ENCODE data around the gene EEPD1. TPM values are rescaled to one million over a fixed set of nuclear protein-coding genes. Genes with fewer than 3 reads are reported as not detected.

The EEPD1 gene
- total RNA-seq, 1 donor from 2014 or later: 5.1 TPM

- DNase-seq: no peak
These were observed 130.1 kb downstream of the EEPD1 start for GRCh38 chr7:36283181-36283580.

- DNase-seq: no peak
These were observed 130.7 kb downstream of the EEPD1 start for GRCh38 chr7:36283711-36284130.

- no peak for DNase-seq
These were observed 131.5 kb downstream of the EEPD1 start for GRCh38 chr7:36284456-36285090.

DNA sequence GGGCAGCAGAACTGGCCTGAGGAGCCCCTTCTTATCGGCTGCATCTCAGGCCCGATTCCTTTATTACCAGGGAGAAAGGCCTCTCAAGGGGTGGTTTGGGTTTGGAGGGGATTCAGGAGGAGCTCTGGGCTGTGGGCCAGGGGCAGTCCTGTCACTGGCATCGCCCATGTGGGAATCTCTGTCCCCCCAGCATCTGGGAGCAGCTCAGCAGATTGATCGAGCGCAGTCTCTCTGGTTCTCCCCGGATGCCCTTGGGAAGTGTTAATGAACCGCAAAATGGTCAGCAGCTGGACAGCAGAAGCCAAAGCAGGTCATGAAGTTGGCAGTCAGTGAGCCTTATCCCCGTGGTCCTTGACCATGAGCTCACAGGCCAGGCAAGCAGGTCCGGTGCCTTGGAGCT lies 132.2 kb downstream of the EEPD1 start:
- no peak for DNase-seq

- DNase-seq: no peak
These were observed 133.2 kb downstream of the EEPD1 start for GRCh38 chr7:36286226-36286625.

DNA sequence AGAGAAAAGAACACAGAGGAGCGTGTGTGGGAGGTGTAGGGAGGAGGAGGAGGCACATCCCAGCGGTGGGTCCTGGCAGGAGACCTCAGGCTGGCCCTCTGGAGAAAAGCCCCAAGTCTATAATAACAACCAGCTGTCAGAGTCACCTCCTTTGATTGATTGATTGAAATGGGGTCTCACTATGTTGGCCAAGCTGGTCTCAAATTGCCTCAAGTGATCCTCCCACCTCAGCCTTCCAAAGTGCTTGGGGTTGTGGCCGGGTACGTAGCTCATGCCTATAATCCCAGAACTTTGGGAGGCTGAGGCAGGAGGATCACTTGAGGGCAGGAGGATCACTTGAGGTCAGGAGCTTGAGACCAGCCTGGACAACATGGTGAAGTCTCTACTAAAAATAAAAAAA lies 133.6 kb downstream of the EEPD1 start:
- DNase-seq: no peak

DNA sequence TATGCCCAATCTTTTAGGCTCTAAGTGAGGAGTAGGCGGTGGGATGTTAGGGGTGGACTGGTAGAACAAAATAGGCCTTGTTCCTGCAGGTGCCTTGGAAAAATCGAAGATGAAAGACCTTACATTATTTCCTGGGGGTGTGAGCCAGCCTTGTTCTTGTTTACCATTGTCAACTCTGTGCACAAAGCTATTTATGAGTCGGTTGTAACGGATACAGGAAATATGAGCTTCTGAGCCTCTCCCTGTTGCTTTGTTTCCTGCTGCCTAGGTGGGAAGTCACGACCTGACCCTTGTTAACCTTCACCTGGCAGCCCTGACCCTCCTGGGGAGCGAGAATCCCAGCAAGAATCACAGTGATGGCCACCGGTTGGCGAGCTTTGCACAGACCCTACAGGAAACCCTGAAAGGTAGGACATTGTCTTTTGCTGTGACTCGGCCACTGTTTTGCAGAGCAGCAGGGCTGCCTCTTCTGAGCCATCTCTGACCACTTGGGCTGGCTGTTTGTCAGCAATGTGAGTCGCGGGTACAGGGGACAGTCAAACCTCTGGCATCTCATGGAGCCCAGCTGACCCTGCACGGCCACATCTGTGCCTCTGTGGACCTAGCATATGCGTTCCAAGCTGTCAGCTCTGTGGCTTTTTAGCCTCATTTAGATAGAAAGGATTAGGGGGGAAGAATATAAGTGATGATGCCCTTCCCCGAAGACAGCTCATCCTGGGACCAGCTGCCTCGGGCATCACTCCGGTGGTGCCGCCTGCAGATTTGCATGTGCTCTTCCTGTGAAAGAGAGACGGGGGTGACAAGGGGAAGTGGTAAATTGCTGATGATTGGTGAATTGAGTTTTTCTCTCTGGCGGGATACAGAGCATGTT lies 134.6 kb downstream of the EEPD1 start:
- DNase-seq: peak; percentile 42

DNA sequence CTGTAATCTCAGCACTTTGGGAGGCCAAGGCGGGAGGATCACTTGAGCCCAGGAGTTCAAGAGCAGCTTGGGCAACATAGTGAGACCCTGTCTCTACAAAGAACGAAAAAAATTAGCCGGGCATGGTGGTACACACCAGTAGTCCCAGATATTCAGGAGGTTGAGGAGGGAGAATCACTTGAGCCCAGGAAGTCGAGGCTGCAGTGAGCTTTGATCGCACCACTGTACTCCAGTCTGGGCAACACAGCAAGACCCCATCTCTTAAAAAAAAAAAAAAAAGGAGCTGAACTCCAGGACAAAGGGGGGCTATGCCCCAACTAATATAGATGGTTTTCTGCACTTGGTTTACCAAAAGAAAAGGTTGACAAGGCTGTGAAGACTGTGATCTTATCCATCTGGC lies 135.4 kb downstream of the EEPD1 start:
- no peak for DNase-seq

GRCh38 chr7:36289833-36290661 lies 137.0 kb downstream of the EEPD1 start:
- DNase-seq: no peak

DNA sequence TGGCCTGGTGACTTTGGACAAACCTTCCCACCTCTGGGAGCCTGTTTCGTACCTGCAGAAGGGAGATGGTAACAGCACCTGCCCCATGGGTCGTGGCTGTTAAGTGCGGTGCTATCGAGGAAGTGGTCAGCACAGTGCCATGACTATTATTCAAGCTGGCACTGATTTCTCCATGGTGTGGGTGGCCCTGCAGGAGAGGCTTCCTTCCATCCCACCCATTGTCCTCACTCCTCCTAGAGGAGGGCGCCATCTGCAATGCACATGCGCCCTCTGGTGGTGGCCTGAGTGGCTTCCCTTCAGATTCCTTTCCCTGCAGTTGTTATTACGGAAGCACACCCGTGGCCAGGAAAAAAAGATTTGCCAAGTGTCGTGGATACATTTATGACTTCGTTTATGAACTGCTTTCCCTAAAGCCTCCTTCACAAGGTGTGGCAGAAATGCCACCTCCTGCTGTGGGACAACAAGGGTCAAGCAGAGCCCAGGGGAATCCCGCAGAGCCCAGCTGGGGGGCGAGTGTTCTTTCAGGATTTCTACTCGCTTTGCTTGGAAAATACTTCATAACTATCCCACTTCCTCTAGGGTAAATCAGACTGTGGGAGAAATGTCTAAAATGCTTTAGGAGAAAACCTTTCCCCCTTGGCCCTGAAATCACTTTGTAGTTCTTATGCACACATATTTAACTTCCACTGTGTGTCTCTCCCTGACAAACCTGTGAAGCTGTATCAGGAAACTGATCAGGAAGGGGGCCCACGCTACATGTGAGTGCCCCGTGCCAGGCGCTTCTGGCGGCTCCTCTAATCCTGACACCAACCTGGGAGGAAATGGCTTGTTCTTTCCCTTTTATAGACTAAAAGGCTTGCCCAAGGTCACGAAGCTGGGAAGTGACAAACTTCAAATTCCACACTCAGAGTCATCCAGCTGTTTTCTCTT lies 138.6 kb downstream of the EEPD1 start:
- DNase-seq: peak; percentile 94

- DNase-seq: no peak
These were observed 142.0 kb downstream of the EEPD1 start for GRCh38 chr7:36295090-36295489.

- no peak for DNase-seq
These were observed 143.2 kb downstream of the EEPD1 start for GRCh38 chr7:36296284-36296683.

GRCh38 chr7:36297364-36298009 lies 144.4 kb downstream of the EEPD1 start:
- DNase-seq: no peak

DNA sequence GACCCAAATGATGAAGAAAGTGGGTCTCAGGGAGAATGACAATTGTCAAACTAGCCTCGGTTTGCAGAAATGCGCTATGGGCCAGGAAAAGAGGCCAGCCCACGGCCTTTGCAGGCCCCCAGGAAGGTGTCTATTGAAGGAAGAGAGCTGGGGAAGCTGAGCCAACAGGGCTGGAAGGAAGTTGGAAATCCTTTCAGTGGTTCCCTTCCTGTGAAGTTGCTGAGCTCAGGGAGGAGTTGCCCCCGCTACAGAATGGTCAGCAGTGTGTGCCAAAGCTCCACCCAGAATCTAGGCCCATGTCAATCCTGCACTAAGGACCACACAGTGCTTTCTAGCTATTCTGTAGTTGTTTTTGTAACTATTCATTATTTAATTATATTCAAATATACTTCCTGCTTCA lies 145.1 kb downstream of the EEPD1 start:
- no peak for DNase-seq

DNA sequence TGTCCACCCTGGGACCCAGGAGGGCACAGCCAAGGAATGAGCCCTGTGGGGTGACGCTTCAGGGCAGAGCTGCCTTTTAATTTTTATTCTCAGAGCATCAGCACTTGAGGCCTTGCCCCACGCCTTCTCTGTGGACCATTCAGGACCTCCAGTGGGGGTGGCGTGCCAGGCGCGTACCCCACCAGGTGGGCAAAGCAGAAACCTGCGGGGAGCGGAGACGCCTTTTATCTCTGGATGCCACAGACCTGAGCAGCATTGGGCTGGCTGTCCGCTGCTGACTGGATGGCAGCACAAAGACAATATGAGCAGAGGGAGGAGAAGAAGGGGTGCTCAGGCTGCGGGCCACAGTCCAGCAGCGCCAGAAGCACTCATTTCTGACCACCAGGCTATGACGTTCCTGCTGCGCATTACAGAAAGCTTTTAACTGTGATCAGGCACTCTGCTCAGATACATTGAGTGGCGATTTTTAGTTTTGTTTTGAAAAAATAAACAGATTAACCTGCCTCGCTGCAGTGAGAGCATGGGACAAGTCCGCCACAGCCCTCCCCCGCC lies 146.2 kb downstream of the EEPD1 start:
- no peak for DNase-seq

- no peak for DNase-seq
These were observed 146.8 kb downstream of the EEPD1 start for GRCh38 chr7:36299823-36300341.

DNA sequence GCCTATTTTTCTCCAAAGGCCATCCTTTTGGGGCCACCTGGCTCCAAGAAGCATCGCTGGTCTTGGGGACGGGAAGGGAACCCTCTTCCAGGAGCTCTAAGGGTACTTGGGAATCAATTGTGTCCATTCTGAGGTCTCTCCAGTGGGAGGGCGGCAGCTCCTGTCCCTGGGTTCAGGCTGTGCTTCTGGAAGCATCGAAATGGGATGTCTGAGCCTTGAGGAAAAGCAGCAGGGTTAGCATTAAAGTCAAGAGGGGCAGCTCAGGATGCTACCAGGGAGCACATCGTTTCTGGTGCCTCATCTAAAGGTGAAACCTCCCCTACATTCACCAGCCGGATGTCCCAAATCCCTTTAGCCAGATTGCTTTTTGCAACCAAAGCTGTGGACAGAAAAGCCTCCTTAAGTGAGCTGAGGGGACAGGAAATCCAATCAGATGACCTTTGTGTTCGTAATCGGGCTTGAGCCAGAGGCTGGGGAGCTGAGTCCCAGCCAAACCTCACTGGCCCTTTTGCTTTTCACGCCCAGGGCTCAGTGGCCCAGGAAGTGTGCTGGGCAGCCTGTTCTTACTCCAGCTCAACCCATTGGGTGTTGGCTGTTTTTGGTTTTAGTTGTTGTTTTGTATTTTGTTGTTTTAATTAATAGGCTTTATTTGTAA lies 147.8 kb downstream of the EEPD1 start:
- DNase-seq: no peak

GRCh38 chr7:36301914-36302771 lies 149.1 kb downstream of the EEPD1 start:
- peak; percentile 66 for DNase-seq

Measured in dermis blood vessel endothelial cell (primary cell).